ENCODE data around the gene PAN3.
A peak's percentile ranks its signal among the peaks of the same experiment; 100 is the strongest.
"Not testable (repeated sequence)": the region's sequence is repeated elsewhere in the genome, so short reads cannot be mapped to it uniquely, and the experiment has no call there.

PAN3 gene

GRCh38 chr13:28138012-28138755, at the start of gene PAN3:
Gene PAN3 (plus strand): TSS chr13:28138545. CDS start chr13:28138658, 113 bp downstream.
- Histone ChIP-seq H3K36me3 (ENCODE audit: control insufficient read depth, insufficient read depth, low read length) (no peaks in the 10 kb centered on the region), H3K4me1 (ENCODE audit: control insufficient read depth, insufficient read depth, low read length) (peaks cover 14% of the 10 kb centered on the region), H3K9ac (ENCODE audit: low read depth, low read length) (peak within 1 kb of the TSS; percentile 90), H3K4me3 (ENCODE audit: low read depth, low read length) (peak within 1 kb of the TSS; percentile 83), H3K27me3 (ENCODE audit: control insufficient read depth, insufficient read depth, low read length) (no peaks in the 10 kb centered on the region), H3K9me3 (ENCODE audit: control insufficient read depth, insufficient read depth, low read length) (no peaks in the 10 kb centered on the region)

- H3K27me3 ChIP-seq (ENCODE audit: control insufficient read depth, insufficient read depth, low read length), result no peaks in the 10 kb centered on the region
- no peaks in the 10 kb centered on the region for H3K9me3 ChIP-seq (ENCODE audit: control insufficient read depth, insufficient read depth, low read length)
- no peak overlapping the region for H3K9ac ChIP-seq (ENCODE audit: low read depth, low read length)
- H3K36me3 ChIP-seq (ENCODE audit: control insufficient read depth, insufficient read depth, low read length), result no peaks in the 10 kb centered on the region
- H3K4me3 ChIP-seq (ENCODE audit: low read depth, low read length), result no peak overlapping the region
- H3K4me1 ChIP-seq (ENCODE audit: control insufficient read depth, insufficient read depth, low read length), result no peaks in the 10 kb centered on the region
Observed at GRCh38 chr13:28089065-28089464, 49.3 kb upstream of the PAN3 start.

DNA sequence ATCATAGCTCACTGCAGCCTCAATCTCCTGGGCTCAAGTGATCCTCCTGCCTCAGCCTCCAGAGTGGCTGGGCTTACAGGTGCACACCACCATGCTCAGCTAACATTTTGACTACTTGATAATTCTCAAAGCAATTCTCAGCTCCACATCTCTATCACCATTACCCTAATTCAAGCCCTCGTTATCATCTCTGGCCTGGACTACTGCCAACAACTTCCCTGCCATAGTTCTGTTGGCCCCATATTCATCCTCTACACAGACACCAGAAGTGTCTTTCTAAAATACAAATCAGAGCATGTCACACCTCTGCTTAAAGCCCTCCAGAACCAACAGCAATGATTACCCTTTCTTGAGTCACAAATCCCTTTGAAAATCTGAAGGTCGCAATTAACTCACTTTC, 45.9 kb upstream of the PAN3 start:
- Histone ChIP-seq H3K9me3 (ENCODE audit: control insufficient read depth, insufficient read depth, low read length) (no peaks in the 10 kb centered on the region), H3K9ac (ENCODE audit: low read depth, low read length) (no peak overlapping the region), H3K4me3 (ENCODE audit: low read depth, low read length) (no peak overlapping the region), H3K27me3 (ENCODE audit: control insufficient read depth, insufficient read depth, low read length) (no peaks in the 10 kb centered on the region), H3K4me1 (ENCODE audit: control insufficient read depth, insufficient read depth, low read length) (no peaks in the 10 kb centered on the region), H3K36me3 (ENCODE audit: control insufficient read depth, insufficient read depth, low read length) (no peaks in the 10 kb centered on the region)

GRCh38 chr13:28093881-28094280, 44.5 kb upstream of the PAN3 start:
- Histone ChIP-seq H3K4me1 (ENCODE audit: control insufficient read depth, insufficient read depth, low read length) (no peaks in the 10 kb centered on the region), H3K9me3 (ENCODE audit: control insufficient read depth, insufficient read depth, low read length) (no peaks in the 10 kb centered on the region), H3K36me3 (ENCODE audit: control insufficient read depth, insufficient read depth, low read length) (no peaks in the 10 kb centered on the region), H3K9ac (ENCODE audit: low read depth, low read length) (no peak overlapping the region), H3K4me3 (ENCODE audit: low read depth, low read length) (no peak overlapping the region), H3K27me3 (ENCODE audit: control insufficient read depth, insufficient read depth, low read length) (peaks cover 7% of the 10 kb centered on the region)

- H3K36me3 ChIP-seq (ENCODE audit: control insufficient read depth, insufficient read depth, low read length), result no peaks in the 10 kb centered on the region
- H3K27me3 ChIP-seq (ENCODE audit: control insufficient read depth, insufficient read depth, low read length), result peaks cover 11% of the 10 kb centered on the region
- H3K9me3 ChIP-seq (ENCODE audit: control insufficient read depth, insufficient read depth, low read length), result no peaks in the 10 kb centered on the region
- no peak overlapping the region for H3K9ac ChIP-seq (ENCODE audit: low read depth, low read length)
- no peaks in the 10 kb centered on the region for H3K4me1 ChIP-seq (ENCODE audit: control insufficient read depth, insufficient read depth, low read length)
- no peak overlapping the region for H3K4me3 ChIP-seq (ENCODE audit: low read depth, low read length)
Observed at GRCh38 chr13:28094306-28094705, 44.0 kb upstream of the PAN3 start.

- Histone ChIP-seq H3K36me3 (ENCODE audit: control insufficient read depth, insufficient read depth, low read length) (no peaks in the 10 kb centered on the region), H3K9me3 (ENCODE audit: control insufficient read depth, insufficient read depth, low read length) (no peaks in the 10 kb centered on the region), H3K9ac (ENCODE audit: low read depth, low read length) (no peak overlapping the region), H3K4me1 (ENCODE audit: control insufficient read depth, insufficient read depth, low read length) (no peaks in the 10 kb centered on the region), H3K4me3 (ENCODE audit: low read depth, low read length) (no peak overlapping the region), H3K27me3 (ENCODE audit: control insufficient read depth, insufficient read depth, low read length) (peaks cover 33% of the 10 kb centered on the region)
Observed at GRCh38 chr13:28097503-28097902, 40.8 kb upstream of the PAN3 start.

DNA sequence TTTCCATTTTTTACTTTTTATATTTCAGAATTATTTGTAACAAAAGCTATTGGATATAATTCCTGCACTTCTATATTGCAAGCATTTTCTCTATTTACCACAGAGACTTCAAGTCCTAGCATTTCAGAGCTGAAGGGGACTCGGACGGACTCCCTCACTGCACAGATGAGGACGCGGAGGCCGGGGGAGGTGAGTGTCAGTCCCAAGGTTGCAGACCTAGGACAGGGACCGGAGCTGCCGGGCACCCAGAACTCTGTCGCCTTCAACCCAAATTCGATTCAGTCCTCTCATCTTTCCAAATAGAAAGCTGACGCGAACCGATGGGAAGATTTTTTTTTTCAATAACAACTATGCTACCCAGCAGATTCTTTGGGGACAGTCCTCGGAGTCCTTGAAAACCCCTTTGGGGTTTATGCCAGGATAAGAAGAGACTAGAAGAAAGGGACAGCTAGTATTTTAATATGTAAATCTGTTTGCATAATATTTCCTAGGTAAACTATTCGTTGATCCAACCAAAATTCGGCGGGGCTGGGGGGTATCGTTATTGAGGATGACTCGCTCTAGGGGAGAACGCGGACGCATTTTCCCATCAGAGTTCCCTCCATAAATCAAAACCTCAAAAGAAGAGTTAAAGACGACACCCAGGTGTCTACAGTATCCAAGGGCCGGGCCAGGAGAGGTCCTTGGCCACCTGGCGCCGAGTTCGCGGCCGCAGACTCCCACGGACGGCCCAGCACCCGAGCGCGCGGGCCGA, 38.8 kb upstream of the PAN3 start:
- Histone ChIP-seq H3K27me3 (ENCODE audit: control insufficient read depth, insufficient read depth, low read length) (peaks cover 35% of the 10 kb centered on the region), H3K9ac (ENCODE audit: low read depth, low read length) (no peak overlapping the region), H3K4me1 (ENCODE audit: control insufficient read depth, insufficient read depth, low read length) (no peaks in the 10 kb centered on the region), H3K4me3 (ENCODE audit: low read depth, low read length) (peak overlapping the region; percentile 59), H3K9me3 (ENCODE audit: control insufficient read depth, insufficient read depth, low read length) (no peaks in the 10 kb centered on the region), H3K36me3 (ENCODE audit: control insufficient read depth, insufficient read depth, low read length) (no peaks in the 10 kb centered on the region)

GRCh38 chr13:28100150-28101121, 37.9 kb upstream of the PAN3 start, which contains the start of gene FLT3:
Gene FLT3 (minus strand): TSS chr13:28100576. CDS start chr13:28100510, 66 bp downstream.
- Histone ChIP-seq H3K27me3 (ENCODE audit: control insufficient read depth, insufficient read depth, low read length) (peaks cover 35% of the 10 kb centered on the region), H3K36me3 (ENCODE audit: control insufficient read depth, insufficient read depth, low read length) (no peaks in the 10 kb centered on the region), H3K9ac (ENCODE audit: low read depth, low read length) (peak within 1 kb of the TSS; percentile 57), H3K4me3 (ENCODE audit: low read depth, low read length) (peak within 1 kb of the TSS; percentile 59), H3K4me1 (ENCODE audit: control insufficient read depth, insufficient read depth, low read length) (no peaks in the 10 kb centered on the region), H3K9me3 (ENCODE audit: control insufficient read depth, insufficient read depth, low read length) (no peaks in the 10 kb centered on the region)

GRCh38 chr13:28101886-28102285, 36.5 kb upstream of the PAN3 start:
- not testable (repeated sequence) for H3K9me3 ChIP-seq (ENCODE audit: control insufficient read depth, insufficient read depth, low read length); H3K9ac ChIP-seq (ENCODE audit: low read depth, low read length); H3K36me3 ChIP-seq (ENCODE audit: control insufficient read depth, insufficient read depth, low read length); H3K4me1 ChIP-seq (ENCODE audit: control insufficient read depth, insufficient read depth, low read length); H3K4me3 ChIP-seq (ENCODE audit: low read depth, low read length)
- peaks cover 35% of the 10 kb centered on the region for H3K27me3 ChIP-seq (ENCODE audit: control insufficient read depth, insufficient read depth, low read length)

DNA sequence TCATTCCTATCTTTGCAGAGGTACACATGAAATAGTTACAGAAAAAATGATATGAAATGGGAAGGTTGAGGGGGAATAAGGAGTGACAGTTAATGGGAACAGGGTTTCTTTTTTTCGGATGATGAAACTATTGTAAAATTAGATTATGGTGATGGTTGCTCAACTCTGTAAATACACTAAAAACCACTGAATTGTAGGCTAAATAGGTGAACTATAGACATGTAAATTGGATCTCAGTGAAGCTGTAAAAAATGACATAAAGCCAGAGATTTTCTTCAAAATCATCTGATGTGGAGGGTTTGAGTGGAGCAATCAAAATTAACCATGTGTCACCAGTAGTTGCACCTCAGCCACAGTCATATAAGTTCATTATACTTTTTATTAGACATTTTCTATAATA, 31.4 kb upstream of the PAN3 start:
- no peaks in the 10 kb centered on the region for H3K4me1 ChIP-seq (ENCODE audit: control insufficient read depth, insufficient read depth, low read length)
- H3K27me3 ChIP-seq (ENCODE audit: control insufficient read depth, insufficient read depth, low read length), result peaks cover 4% of the 10 kb centered on the region
- no peaks in the 10 kb centered on the region for H3K36me3 ChIP-seq (ENCODE audit: control insufficient read depth, insufficient read depth, low read length)
- no peak overlapping the region for H3K9ac ChIP-seq (ENCODE audit: low read depth, low read length)
- no peak overlapping the region for H3K4me3 ChIP-seq (ENCODE audit: low read depth, low read length)
- H3K9me3 ChIP-seq (ENCODE audit: control insufficient read depth, insufficient read depth, low read length), result no peaks in the 10 kb centered on the region

DNA sequence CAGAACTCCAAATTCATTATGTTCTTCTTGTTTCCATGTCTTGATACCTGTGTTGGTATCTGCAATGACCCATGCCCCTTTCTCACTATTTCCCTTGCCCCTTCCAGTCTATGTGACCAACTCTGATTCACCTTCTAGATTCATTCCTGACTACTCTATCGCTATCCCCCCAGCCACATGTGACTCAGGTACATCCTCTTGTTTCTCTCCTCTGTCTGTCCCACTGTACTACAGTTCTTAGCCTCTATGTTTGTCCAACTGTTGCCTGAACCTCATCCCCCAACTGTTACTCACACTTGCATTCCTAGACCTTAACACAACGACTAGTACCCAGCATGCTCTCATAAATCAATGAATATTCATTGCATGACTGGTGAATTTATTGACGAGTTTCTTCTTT, 27.9 kb upstream of the PAN3 start:
- no peaks in the 10 kb centered on the region for H3K27me3 ChIP-seq (ENCODE audit: control insufficient read depth, insufficient read depth, low read length)
- no peaks in the 10 kb centered on the region for H3K36me3 ChIP-seq (ENCODE audit: control insufficient read depth, insufficient read depth, low read length)
- no peaks in the 10 kb centered on the region for H3K9me3 ChIP-seq (ENCODE audit: control insufficient read depth, insufficient read depth, low read length)

More for the DNA sequence above, 27.9 kb upstream of the PAN3 start:
- H3K4me3 ChIP-seq (ENCODE audit: low read depth, low read length), result no peak overlapping the region
- no peaks in the 10 kb centered on the region for H3K4me1 ChIP-seq (ENCODE audit: control insufficient read depth, insufficient read depth, low read length)
- H3K9ac ChIP-seq (ENCODE audit: low read depth, low read length), result no peak overlapping the region

Data from iPS-15b (cell line).